Adrenal gland (tissue), 5 donors: ENCODE results near the gene SLC6A15.

Source experiments
- CTCF ChIP-seq, 6 experiments: fragments of 450-650 bp in 4 of 6; fragments of 200-600 bp in 2 of 6; sonication (generic) in 1 of 6; IDR thresholded peaks; 1 replicate in 5 of 6; 2 replicates in 1 of 6; pipeline versions ENCODE4 v1.5.1 to v1.8.0; 2016 to 2021; ENCODE audit warnings: antibody characterized with exemption in 6 of 6, mild to moderate bottlenecking in 2 of 6, moderate library complexity in 1 of 6
- POLR2A ChIP-seq, 2 donors: fragments of 450-650 bp; IDR thresholded peaks; one replicate each; pipeline ENCODE4 v1.6.1; 2017; ENCODE audit warnings: antibody characterized with exemption in 2 of 2, mild to moderate bottlenecking in 2 of 2, moderate library complexity in 1 of 2
- donor health status: DM: no; HTN: no; CAD: no.

- TF ChIP-seq CTCF (IDR thresholded peaks at IDR 0.05) = no peak
- TF ChIP-seq POLR2A (IDR thresholded peaks at IDR 0.05) = no peak
Measured at GRCh38 chr12:84960918-84961317, 48.3 kb upstream of the SLC6A15 start.
